ENCODE measurements around the gene ANKRD66. TPM values are rescaled to one million over a fixed set of nuclear protein-coding genes. Genes with fewer than 3 reads are reported as not detected.

ANKRD66 gene
- polyA plus RNA-seq, 1 donor: not detected

Other genes with a start within 250 kb of the ANKRD66 start
- 3.4 TPM for gene CYP39A1, start 94.1 kb upstream of the ANKRD66 start, polyA plus RNA-seq
- gene SLC25A27, start 94.0 kb upstream of the ANKRD66 start, polyA plus RNA-seq: 52.9 TPM
- gene TDRD6, start 59.0 kb upstream of the ANKRD66 start, polyA plus RNA-seq: 0.45 TPM
- 1.1 TPM for gene PLA2G7, start 11.6 kb upstream of the ANKRD66 start, polyA plus RNA-seq
- gene MEP1A, start 46.5 kb downstream of the ANKRD66 start, polyA plus RNA-seq: 649 TPM
- 8.3 TPM for gene ADGRF5, start 175.0 kb downstream of the ANKRD66 start, polyA plus RNA-seq

Measured in large intestine (tissue), 1 donor.